Myometrial cell (primary cell): ENCODE measurements around the gene IRF4. TPM values are rescaled to one million over a fixed set of nuclear protein-coding genes. Genes with fewer than 3 reads are reported as not detected.

ENCODE experiments used
- total RNA-seq: library from RNA; depleted of rRNA; stranded (reverse); fragments of >200 nt; gene quantifications from 2 replicates; pipeline ENCODE4 v1.2.3, GENCODE V29; 2015

IRF4 gene
- not detected in 2 replicates for total RNA-seq

GRCh38 chr6:391559-392440 lies at the start of gene IRF4:
Gene IRF4, plus strand, starts transcription at chr6:391752. Its CDS starts 1,401 bp downstream, at chr6:393153.

Other genes with a start within 250 kb of the IRF4 start
- gene DUSP22, start 99.3 kb upstream of the IRF4 start, total RNA-seq, result 9.8 and 33.8 TPM in 2 replicates